ENCODE results near the gene CX3CR1.
"Not testable (repeated sequence)": the region's sequence is repeated elsewhere in the genome, so short reads cannot be mapped to it uniquely, and the experiment has no call there.

CX3CR1 gene

GRCh38 chr3:39232859-39233258, 47.0 kb downstream of the CX3CR1 start:
- TF ChIP-seq CTCF (IDR thresholded peaks at IDR 0.05; ENCODE audit: insufficient read depth, low read depth, low read length, missing control alignments), result no peak
- no peak for DNase-seq (ENCODE audit: low read depth)
- H3K4me3 ChIP-seq (ENCODE audit: low read length), result no peak overlapping the region

DNA sequence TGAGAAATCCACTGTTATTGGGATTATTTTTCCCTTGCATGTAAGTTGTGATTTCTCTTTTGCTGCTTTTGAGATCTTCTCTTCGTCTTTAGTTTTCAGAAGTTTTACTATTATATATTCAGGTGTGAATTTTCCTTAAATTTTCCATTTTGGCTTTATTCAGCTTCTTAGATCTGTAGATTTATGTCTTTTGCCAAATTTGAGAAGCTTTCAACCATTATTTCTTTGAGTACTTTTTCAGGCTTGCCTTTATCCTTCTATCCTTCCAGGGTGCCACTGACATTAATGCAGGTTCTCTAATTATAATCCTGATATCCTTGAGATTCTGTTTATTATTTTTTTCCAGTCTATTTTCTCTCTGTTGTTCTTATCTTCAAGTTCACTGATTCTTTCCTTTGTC, 49.4 kb downstream of the CX3CR1 start:
- no peak for DNase-seq (ENCODE audit: low read depth)
- H3K4me3 ChIP-seq (ENCODE audit: low read length), result no peak overlapping the region
- TF ChIP-seq CTCF (IDR thresholded peaks at IDR 0.05; ENCODE audit: insufficient read depth, low read depth, low read length, missing control alignments), result no peak

DNA sequence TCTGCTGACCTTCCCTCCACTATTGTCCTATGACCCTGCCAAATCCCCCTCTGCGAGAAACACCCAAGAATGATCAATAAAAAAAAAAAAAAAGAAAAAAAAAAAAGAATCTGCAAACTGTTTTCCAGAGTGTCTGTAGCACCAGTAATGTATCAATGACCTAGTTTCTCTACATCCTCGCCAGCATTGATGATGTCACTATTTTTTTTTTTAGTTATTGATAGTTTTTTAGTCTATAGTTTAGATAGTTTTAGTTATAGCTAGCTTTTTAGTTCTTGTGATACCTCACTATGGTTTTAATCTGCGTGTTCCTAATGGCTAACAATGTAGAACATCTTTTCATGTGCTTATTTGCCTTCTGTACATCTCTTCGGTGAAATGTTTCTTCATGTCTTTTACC, 51.3 kb downstream of the CX3CR1 start:
- no peak for DNase-seq (ENCODE audit: low read depth)
- no peak for TF ChIP-seq CTCF (IDR thresholded peaks at IDR 0.05; ENCODE audit: insufficient read depth, low read depth, low read length, missing control alignments)
- no peak overlapping the region for H3K4me3 ChIP-seq (ENCODE audit: low read length)

DNA sequence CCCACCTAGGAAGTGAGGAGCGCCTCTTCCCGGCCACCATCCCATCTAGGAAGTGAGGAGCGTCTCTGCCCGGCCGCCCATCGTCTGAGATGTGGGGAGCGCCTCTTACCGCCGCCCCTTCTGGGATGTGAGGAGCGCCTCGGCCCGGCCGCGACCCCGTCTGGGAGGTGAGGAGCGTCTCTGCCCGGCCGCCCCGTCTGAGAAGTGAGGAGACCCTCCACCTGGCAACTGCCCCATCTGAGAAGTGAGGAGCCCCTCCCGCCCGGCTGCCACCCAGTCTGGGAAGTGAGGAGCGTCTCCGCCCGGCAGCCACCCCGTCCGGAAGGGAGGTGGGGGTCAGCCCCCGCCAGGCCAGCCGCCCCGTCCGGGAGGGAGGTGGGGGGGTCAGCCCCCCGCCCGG, 52.2 kb downstream of the CX3CR1 start:
- not testable (repeated sequence) for DNase-seq (ENCODE audit: low read depth); H3K4me3 ChIP-seq (ENCODE audit: low read length)

- no peak for TF ChIP-seq CTCF (IDR thresholded peaks at IDR 0.05; ENCODE audit: insufficient read depth, low read depth, low read length, missing control alignments)
- no peak for DNase-seq (ENCODE audit: low read depth)
- no peak overlapping the region for H3K4me3 ChIP-seq (ENCODE audit: low read length)
These were observed 53.6 kb downstream of the CX3CR1 start for GRCh38 chr3:39226106-39226741.

DNA sequence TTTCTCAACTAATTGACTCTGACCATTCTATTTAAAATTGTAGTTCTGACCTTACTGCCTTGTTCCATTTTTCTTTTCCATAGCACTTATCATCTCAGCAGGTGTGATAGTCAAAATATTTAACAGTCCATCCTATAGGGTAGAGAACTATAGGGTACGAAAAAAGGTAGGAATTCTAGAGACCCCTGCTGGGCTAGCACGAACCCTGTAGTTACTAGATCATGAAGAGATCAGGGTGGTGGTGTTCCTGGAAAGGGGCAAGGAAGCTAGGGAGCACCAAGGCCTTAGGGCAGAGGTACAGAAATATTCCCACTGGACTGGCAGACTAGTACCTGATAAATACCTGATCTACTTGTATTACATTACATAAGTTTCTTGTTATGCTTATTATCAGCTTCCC, 55.5 kb downstream of the CX3CR1 start:
- TF ChIP-seq CTCF (IDR thresholded peaks at IDR 0.05; ENCODE audit: insufficient read depth, low read depth, low read length, missing control alignments), result no peak
- H3K4me3 ChIP-seq (ENCODE audit: low read length), result no peak overlapping the region
- no peak for DNase-seq (ENCODE audit: low read depth)

DNA sequence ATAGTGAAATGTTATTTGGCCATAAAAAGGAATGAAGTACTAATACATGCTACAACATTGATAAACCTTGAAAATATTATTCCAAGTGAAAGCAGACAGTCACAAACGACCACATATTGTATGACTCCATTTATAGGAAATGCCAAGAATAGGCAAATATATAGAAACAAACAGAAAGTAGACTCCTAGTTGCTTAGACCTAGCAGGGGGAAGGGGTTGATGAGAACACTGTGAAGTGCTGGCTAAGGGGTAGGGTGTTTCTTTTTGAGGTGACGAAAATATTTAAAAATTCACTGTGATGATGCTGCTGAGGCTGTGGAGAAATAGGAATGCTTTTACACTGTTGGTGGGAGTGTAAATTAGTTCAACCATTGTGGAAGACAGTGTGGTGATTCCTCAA, 56.9 kb downstream of the CX3CR1 start:
- TF ChIP-seq CTCF (IDR thresholded peaks at IDR 0.05; ENCODE audit: insufficient read depth, low read depth, low read length, missing control alignments), result no peak
- DNase-seq (ENCODE audit: low read depth), result no peak
- no peak overlapping the region for H3K4me3 ChIP-seq (ENCODE audit: low read length)

Measured in epithelial cell of esophagus (primary cell).